ENCODE measurements around the gene CHCT1. TPM values are rescaled to one million over a fixed set of nuclear protein-coding genes. Genes with fewer than 3 reads are reported as not detected.
A peak's percentile ranks its signal among the peaks of the same experiment; 100 is the strongest.

Gene CHCT1
- total and polyA plus RNA-seq, 12 donors = 0.44 TPM; not detected in 11

- ATAC-seq (no peak), DNase-seq (no peak)
- no peak for TF ChIP-seq CTCF (IDR thresholded peaks at IDR 0.05)
- Histone ChIP-seq H3K4me1 (peaks cover 0 to 85% (median 38%) of the 10 kb centered on the region in 9 donors), H3K27me3 (no peaks in the 10 kb centered on the region), H3K27ac (peak overlapping the region in 4 of 10 donors; percentile 88 to 98 (median 92)), H3K36me3 (no peaks in the 10 kb centered on the region), H3K9me3 (no peaks in the 10 kb centered on the region), H3K4me3 (peak overlapping the region in 7 of 10 donors; percentile 81 to 95 (median 88))
- intact Hi-C loops (cut with DNase I) = no loop called here
- 51 to 55% methylated on average over 2 of the region's 2 CpGs for WGBS, 2 donors
Observed at GRCh38 chr17:60390186-60390585, 32.1 kb upstream of the CHCT1 start.

- Histone ChIP-seq H3K27ac (peak overlapping the region; percentile 73 to 98 (median 93)), H3K27me3 (no peaks in the 10 kb centered on the region), H3K4me1 (peaks cover 0 to 85% (median 38%) of the 10 kb centered on the region in 9 donors), H3K36me3 (no peaks in the 10 kb centered on the region), H3K4me3 (peak overlapping the region; percentile 73 to 95 (median 86)), H3K9me3 (no peaks in the 10 kb centered on the region)
- ATAC-seq (peak in 4 of 8 donors; percentile 3 to 15 (median 15)), DNase-seq (peak in 1 of 2 donors; percentile 14)
- WGBS, 2 donors = 3 to 5% methylated on average over 15 of the region's 15 CpGs
- no peak for TF ChIP-seq CTCF (IDR thresholded peaks at IDR 0.05)
- intact Hi-C loops (cut with DNase I) = no loop called here
Observed at GRCh38 chr17:60390925-60391470, 31.3 kb upstream of the CHCT1 start.

DNA sequence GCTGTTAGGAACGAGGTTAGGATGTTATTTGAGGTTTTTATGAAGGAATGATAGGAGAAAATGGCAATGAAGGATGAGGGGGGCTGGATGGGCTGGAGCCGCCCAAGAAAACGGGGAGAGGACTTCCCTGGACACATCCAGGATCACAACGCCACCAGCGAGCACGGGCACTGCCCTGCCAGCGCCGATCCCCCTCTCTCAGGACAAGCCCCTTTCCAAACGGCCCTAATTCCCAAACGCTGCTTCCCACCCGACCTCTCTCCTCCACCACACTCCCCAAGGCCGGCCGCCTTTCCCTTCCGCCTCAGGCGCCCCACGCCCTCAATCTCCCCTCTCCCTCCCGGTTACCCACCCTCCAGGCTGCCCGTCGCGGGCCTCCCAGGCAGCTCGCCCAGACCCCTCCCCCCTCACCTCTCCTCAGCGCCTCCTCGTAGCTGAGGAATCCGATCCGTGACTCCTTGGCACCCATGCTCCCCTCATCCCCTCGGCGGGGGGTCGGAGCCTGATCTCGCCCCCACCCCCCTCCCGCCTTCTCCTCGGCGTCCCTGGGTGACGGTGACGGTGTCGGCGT lies 30.7 kb upstream of the CHCT1 start:
- intact Hi-C loops (cut with DNase I) = no loop called here
- Histone ChIP-seq H3K4me1 (peaks cover 0 to 85% (median 33%) of the 10 kb centered on the region in 9 donors), H3K4me3 (peak overlapping the region; percentile 73 to 95 (median 86)), H3K27me3 (no peaks in the 10 kb centered on the region), H3K27ac (peak overlapping the region; percentile 73 to 98 (median 93)), H3K9me3 (no peaks in the 10 kb centered on the region), H3K36me3 (no peaks in the 10 kb centered on the region)
- ATAC-seq (peak; percentile 45 to 84 (median 65)), DNase-seq (no peak)
- TF ChIP-seq CTCF (IDR thresholded peaks at IDR 0.05) = no peak
- 0 to 1% methylated on average over 31 to 36 of the region's 36 CpGs for WGBS, 2 donors

- no peaks in the 10 kb centered on the region for H3K9me3 ChIP-seq
- H3K36me3 ChIP-seq = no peaks in the 10 kb centered on the region
- H3K4me3 ChIP-seq = peak within 1 kb of the TSS; percentile 73 to 95 (median 86)
- DNase-seq (peak; percentile 99), ATAC-seq (peak; percentile 96 to 99 (median 97))
- H3K4me1 ChIP-seq = peaks cover 0 to 81% (median 31%) of the 10 kb centered on the region in 9 donors
- peak within 1 kb of the TSS; percentile 73 to 98 (median 93) for H3K27ac ChIP-seq
- TF ChIP-seq CTCF (IDR thresholded peaks at IDR 0.05) = peak in 6 of 9 donors; percentile 23 to 42 (median 34)
- no peaks in the 10 kb centered on the region for H3K27me3 ChIP-seq
- 1% methylated on average over 63 to 68 of the region's 68 CpGs for WGBS, 2 donors
- intact Hi-C loops (cut with DNase I) = no loop called here
Observed at GRCh38 chr17:60392042-60392844, 30.0 kb upstream of the CHCT1 start, which contains the start of gene USP32. USP32 (minus strand) TSS chr17:60392133; CDS start chr17:60391939, 194 bp downstream.
